Measurements from ENCODE around the gene FAM47E. TPM values are rescaled to one million over a fixed set of nuclear protein-coding genes. Genes with fewer than 3 reads are reported as not detected.

FAM47E gene
- total and polyA plus RNA-seq, 2 of the 13 experiments (the other 11 are each of a cell fraction or from before 2014, with no cell fraction given) = 0.33 to 0.66 TPM

GRCh38 chr4:76213415-76214176 is 37.9 kb upstream of the FAM47E start, which contains the start of gene SCARB2 (continued):
- TF ChIP-seq, protein P1, sequence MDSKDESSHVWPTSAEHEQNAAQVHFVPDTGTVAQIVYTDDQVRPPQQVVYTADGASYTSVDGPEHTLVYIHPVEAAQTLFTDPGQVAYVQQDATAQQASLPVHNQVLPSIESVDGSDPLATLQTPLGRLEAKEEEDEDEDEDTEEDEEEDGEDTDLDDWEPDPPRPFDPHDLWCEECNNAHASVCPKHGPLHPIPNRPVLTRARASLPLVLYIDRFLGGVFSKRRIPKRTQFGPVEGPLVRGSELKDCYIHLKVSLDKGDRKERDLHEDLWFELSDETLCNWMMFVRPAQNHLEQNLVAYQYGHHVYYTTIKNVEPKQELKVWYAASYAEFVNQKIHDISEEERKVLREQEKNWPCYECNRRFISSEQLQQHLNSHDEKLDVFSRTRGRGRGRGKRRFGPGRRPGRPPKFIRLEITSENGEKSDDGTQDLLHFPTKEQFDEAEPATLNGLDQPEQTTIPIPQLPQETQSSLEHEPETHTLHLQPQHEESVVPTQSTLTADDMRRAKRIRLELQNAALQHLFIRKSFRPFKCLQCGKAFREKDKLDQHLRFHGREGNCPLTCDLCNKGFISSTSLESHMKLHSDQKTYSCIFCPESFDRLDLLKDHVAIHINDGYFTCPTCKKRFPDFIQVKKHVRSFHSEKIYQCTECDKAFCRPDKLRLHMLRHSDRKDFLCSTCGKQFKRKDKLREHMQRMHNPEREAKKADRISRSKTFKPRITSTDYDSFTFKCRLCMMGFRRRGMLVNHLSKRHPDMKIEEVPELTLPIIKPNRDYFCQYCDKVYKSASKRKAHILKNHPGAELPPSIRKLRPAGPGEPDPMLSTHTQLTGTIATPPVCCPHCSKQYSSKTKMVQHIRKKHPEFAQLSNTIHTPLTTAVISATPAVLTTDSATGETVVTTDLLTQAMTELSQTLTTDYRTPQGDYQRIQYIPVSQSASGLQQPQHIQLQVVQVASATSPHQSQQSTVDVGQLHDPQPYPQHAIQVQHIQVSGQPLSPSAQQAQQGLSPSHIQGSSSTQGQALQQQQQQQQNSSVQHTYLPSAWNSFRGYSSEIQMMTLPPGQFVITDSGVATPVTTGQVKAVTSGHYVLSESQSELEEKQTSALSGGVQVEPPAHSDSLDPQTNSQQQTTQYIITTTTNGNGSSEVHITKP (CRISPR knock-in tag; IDR thresholded peaks at IDR 0.05; ENCODE audit: low read depth) = no peak
- peak; percentile 48; the same call in 1 of the 2 replicates for TF ChIP-seq MXD1 (CRISPR knock-in tag; IDR thresholded peaks at IDR 0.05)
- no peak for TF ChIP-seq RAD51 (IDR thresholded peaks at IDR 0.05; ENCODE audit: borderline replicate concordance)
- TF ChIP-seq RXRB (CRISPR knock-in tag; IDR thresholded peaks at IDR 0.05; ENCODE audit: borderline replicate concordance) = 0 out of 2 replicates have a peak, but pooled peaks have one; percentile 31
- TF ChIP-seq, protein P2, sequence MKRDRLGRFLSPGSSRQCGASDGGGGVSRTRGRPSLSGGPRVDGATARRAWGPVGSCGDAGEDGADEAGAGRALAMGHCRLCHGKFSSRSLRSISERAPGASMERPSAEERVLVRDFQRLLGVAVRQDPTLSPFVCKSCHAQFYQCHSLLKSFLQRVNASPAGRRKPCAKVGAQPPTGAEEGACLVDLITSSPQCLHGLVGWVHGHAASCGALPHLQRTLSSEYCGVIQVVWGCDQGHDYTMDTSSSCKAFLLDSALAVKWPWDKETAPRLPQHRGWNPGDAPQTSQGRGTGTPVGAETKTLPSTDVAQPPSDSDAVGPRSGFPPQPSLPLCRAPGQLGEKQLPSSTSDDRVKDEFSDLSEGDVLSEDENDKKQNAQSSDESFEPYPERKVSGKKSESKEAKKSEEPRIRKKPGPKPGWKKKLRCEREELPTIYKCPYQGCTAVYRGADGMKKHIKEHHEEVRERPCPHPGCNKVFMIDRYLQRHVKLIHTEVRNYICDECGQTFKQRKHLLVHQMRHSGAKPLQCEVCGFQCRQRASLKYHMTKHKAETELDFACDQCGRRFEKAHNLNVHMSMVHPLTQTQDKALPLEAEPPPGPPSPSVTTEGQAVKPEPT (CRISPR knock-in tag; IDR thresholded peaks at IDR 0.05; ENCODE audit: low read depth) = peak; percentile 91; the same call in 1 of the 2 replicates
- peak; percentile 72 for TF ChIP-seq ZNF768 (CRISPR knock-in tag; IDR thresholded peaks at IDR 0.05)
- peak; percentile 78 for TF ChIP-seq TAF1 (CRISPR knock-in tag; IDR thresholded peaks at IDR 0.05)
- TF ChIP-seq SIX4 (CRISPR knock-in tag; IDR thresholded peaks at IDR 0.05) = no peak
- TF ChIP-seq ZBTB7A (CRISPR knock-in tag; IDR thresholded peaks at IDR 0.05) = no peak
- TF ChIP-seq NPAS2 (CRISPR knock-in tag; IDR thresholded peaks at IDR 0.05; ENCODE audit: borderline replicate concordance) = no peak
- TF ChIP-seq, protein P3, sequence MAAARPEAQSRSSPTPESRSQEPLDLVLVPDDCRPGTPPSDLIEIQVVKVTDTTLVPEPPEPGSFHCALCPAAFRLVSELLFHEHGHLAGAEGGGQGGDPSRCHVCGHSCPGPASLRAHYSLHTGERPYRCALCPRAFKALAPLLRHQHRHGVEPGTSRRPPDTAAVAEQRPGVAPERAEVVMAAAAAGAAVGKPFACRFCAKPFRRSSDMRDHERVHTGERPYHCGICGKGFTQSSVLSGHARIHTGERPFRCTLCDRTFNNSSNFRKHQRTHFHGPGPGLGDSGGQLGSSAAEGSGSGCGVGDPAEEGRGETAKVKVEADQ (CRISPR knock-in tag; IDR thresholded peaks at IDR 0.05; ENCODE audit: borderline replicate concordance) = no peak
- TF ChIP-seq ZNF572 (CRISPR knock-in tag; IDR thresholded peaks at IDR 0.05) = 0 out of 2 replicates have a peak, but pooled peaks have one; percentile 17
- TF ChIP-seq, protein P4, sequence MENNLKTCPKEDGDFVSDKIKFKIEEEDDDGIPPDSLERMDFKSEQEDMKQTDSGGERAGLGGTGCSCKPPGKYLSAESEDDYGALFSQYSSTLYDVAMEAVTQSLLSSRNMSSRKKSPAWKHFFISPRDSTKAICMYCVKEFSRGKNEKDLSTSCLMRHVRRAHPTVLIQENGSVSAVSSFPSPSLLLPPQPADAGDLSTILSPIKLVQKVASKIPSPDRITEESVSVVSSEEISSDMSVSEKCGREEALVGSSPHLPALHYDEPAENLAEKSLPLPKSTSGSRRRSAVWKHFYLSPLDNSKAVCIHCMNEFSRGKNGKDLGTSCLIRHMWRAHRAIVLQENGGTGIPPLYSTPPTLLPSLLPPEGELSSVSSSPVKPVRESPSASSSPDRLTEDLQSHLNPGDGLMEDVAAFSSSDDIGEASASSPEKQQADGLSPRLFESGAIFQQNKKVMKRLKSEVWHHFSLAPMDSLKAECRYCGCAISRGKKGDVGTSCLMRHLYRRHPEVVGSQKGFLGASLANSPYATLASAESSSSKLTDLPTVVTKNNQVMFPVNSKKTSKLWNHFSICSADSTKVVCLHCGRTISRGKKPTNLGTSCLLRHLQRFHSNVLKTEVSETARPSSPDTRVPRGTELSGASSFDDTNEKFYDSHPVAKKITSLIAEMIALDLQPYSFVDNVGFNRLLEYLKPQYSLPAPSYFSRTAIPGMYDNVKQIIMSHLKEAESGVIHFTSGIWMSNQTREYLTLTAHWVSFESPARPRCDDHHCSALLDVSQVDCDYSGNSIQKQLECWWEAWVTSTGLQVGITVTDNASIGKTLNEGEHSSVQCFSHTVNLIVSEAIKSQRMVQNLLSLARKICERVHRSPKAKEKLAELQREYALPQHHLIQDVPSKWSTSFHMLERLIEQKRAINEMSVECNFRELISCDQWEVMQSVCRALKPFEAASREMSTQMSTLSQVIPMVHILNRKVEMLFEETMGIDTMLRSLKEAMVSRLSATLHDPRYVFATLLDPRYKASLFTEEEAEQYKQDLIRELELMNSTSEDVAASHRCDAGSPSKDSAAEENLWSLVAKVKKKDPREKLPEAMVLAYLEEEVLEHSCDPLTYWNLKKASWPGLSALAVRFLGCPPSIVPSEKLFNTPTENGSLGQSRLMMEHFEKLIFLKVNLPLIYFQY (CRISPR knock-in tag; IDR thresholded peaks at IDR 0.05; ENCODE audit: borderline replicate concordance) = peak; percentile 96
- TF ChIP-seq KLF16 (CRISPR knock-in tag; IDR thresholded peaks at IDR 0.05) = no peak
- TF ChIP-seq MXD3 (CRISPR knock-in tag; IDR thresholded peaks at IDR 0.05) = 0 out of 2 replicates have a peak, but pooled peaks have one; percentile 57
- no peak; the same call in 1 of the 2 replicates for TF ChIP-seq ZNF746 (CRISPR knock-in tag; IDR thresholded peaks at IDR 0.05)
- peak; percentile 70; the same call in 1 of the 2 replicates for TF ChIP-seq ZNF816 (CRISPR knock-in tag; IDR thresholded peaks at IDR 0.05; ENCODE audit: borderline replicate concordance)
